ENCODE data around the gene CFAP161. TPM values are rescaled to one million over a fixed set of nuclear protein-coding genes. Genes with fewer than 3 reads are reported as not detected.

CFAP161 gene
- total and polyA plus RNA-seq, 9 of the 15 experiments (the other 6 are each of a cell fraction or from before 2014, with no cell fraction given) = 25.8 to 83.3 (median 75.6) TPM

DNA sequence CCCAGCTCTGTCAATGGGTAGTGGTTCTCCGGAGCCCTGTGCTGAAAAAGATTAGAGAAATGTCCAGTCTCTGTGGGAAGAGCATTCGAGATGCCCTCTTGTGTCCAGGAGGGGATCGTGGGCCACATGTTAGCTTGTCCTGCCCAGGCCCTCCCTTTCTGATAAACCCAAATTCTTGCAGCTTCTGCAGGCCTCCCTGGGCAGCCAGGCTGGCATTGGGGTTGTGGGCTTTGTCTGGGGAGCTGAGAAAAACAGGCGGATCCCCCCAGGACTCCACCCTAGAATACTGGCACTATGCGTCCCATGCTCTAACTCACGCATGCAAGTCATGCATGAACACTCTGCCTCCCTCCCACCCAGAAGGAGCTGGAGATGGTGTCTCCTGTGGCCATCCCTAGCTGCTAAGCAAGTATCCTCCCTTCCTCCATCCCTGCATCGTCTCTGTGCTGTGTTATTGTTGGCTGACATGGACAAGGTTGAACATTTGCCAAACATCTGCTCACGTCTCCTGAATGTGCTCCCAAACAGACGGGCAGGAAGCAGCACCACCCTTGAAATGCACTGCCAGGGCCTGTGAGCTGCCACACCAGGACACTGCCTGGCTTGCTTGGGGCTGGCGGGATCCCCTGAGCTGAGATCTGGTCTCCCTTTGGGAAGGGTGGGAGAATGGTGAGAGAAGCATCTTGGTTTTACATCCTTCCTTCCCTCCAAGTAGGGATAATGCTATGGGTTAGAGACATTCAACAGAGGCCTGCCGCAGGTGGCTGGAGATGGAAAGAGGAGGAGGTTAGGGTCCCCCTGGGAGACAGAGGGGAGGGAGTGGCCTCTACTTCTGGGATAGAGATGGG is 26.5 kb downstream of the CFAP161 start (continued):
- TF ChIP-seq FOXK1 (CRISPR knock-in tag; IDR thresholded peaks at IDR 0.05; ENCODE audit: borderline replicate concordance) (no peak), FOXK2 (conservative IDR thresholded peaks at IDR 0.05 in 1 of 2, IDR thresholded peaks at IDR 0.05 in 1 of 2; ENCODE audit: low read depth in 2 of 2) (no peak), HDAC2 (IDR thresholded peaks at IDR 0.05) (no peak), MTA3 (IDR thresholded peaks at IDR 0.05; ENCODE audit: borderline replicate concordance) (no peak), BCOR (IDR thresholded peaks at IDR 0.05) (no peak), KAT2B (IDR thresholded peaks at IDR 0.05; ENCODE audit: low read depth, low read length) (no peak), HCFC1 (IDR thresholded peaks at IDR 0.05; ENCODE audit: low read depth, low read length) (no peak), ZNF77 (CRISPR knock-in tag; IDR thresholded peaks at IDR 0.05) (no peak)
- TF ChIP-seq, protein P1, sequence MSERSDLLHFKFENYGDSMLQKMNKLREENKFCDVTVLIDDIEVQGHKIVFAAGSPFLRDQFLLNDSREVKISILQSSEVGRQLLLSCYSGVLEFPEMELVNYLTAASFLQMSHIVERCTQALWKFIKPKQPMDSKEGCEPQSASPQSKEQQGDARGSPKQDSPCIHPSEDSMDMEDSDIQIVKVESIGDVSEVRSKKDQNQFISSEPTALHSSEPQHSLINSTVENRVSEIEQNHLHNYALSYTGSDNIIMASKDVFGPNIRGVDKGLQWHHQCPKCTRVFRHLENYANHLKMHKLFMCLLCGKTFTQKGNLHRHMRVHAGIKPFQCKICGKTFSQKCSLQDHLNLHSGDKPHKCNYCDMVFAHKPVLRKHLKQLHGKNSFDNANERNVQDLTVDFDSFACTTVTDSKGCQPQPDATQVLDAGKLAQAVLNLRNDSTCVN (CRISPR knock-in tag; IDR thresholded peaks at IDR 0.05) = no peak
- TF ChIP-seq, protein P2, sequence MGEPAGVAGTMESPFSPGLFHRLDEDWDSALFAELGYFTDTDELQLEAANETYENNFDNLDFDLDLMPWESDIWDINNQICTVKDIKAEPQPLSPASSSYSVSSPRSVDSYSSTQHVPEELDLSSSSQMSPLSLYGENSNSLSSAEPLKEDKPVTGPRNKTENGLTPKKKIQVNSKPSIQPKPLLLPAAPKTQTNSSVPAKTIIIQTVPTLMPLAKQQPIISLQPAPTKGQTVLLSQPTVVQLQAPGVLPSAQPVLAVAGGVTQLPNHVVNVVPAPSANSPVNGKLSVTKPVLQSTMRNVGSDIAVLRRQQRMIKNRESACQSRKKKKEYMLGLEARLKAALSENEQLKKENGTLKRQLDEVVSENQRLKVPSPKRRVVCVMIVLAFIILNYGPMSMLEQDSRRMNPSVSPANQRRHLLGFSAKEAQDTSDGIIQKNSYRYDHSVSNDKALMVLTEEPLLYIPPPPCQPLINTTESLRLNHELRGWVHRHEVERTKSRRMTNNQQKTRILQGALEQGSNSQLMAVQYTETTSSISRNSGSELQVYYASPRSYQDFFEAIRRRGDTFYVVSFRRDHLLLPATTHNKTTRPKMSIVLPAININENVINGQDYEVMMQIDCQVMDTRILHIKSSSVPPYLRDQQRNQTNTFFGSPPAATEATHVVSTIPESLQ (CRISPR knock-in tag; IDR thresholded peaks at IDR 0.05) = no peak
